Skin of body (tissue), 2 donors: ENCODE data around the gene ZFYVE28. TPM values are rescaled to one million over a fixed set of nuclear protein-coding genes. Genes with fewer than 3 reads are reported as not detected.

Experiments
- DNase-seq: peaks from one replicate; lab custom pipeline; 2025; lab: John Stamatoyannopoulos, UW
- total RNA-seq: library from RNA; depleted of rRNA; stranded (reverse); fragments of >200 nt; gene quantifications from one replicate; pipeline ENCODE4 v1.2.3, GENCODE V29; 2014

ZFYVE28 gene
- total RNA-seq, 1 donor from 2014 or later, result 5.1 TPM

GRCh38 chr4:2368746-2369437 lies 49.6 kb downstream of the ZFYVE28 start:
- DNase-seq, result no peak

GRCh38 chr4:2367626-2368025 lies 50.8 kb downstream of the ZFYVE28 start:
- no peak for DNase-seq

GRCh38 chr4:2366252-2367192 lies 51.9 kb downstream of the ZFYVE28 start:
- no peak for DNase-seq

GRCh38 chr4:2365913-2366210 lies 52.6 kb downstream of the ZFYVE28 start:
- no peak for DNase-seq

- no peak for DNase-seq
Measured at GRCh38 chr4:2365054-2365912, 53.2 kb downstream of the ZFYVE28 start.

GRCh38 chr4:2364654-2365053 lies 53.8 kb downstream of the ZFYVE28 start:
- no peak for DNase-seq

- DNase-seq, result no peak
Measured at GRCh38 chr4:2363951-2364653, 54.3 kb downstream of the ZFYVE28 start.

GRCh38 chr4:2363056-2363721 lies 55.3 kb downstream of the ZFYVE28 start:
- DNase-seq, result no peak

GRCh38 chr4:2362266-2363055 lies 56.0 kb downstream of the ZFYVE28 start:
- no peak for DNase-seq

GRCh38 chr4:2361366-2362265 lies 56.8 kb downstream of the ZFYVE28 start:
- DNase-seq, result no peak

GRCh38 chr4:2360396-2360730 lies 58.1 kb downstream of the ZFYVE28 start:
- no peak for DNase-seq

GRCh38 chr4:2359591-2360395 lies 58.7 kb downstream of the ZFYVE28 start:
- DNase-seq, result no peak

GRCh38 chr4:2357821-2358745 lies 60.4 kb downstream of the ZFYVE28 start:
- DNase-seq, result no peak

- DNase-seq, result no peak
Measured at GRCh38 chr4:2356123-2357069, 62.0 kb downstream of the ZFYVE28 start.

GRCh38 chr4:2354760-2355159 lies 63.7 kb downstream of the ZFYVE28 start:
- DNase-seq, result no peak

GRCh38 chr4:2354118-2354517 lies 64.3 kb downstream of the ZFYVE28 start:
- no peak for DNase-seq
